HG03457 (cell line): Measurements from ENCODE around the gene RNF149.
"Not testable (repeated sequence)": the region's sequence is repeated elsewhere in the genome, so short reads cannot be mapped to it uniquely, and the experiment has no call there.

Experiments
- ATAC-seq: cut with Tn5 transposase; IDR thresholded peaks from one replicate; pipeline ENCODE4 v1.9.1; 2021; ENCODE audit warnings: moderate number of reproducible peaks; ENCODE audit not compliant: unreplicated experiment

Gene RNF149

GRCh38 chr2:101308432-101309210, at the start of gene RNF149:
Gene RNF149, minus strand, starts transcription at chr2:101308701. Its CDS starts 113 bp downstream, at chr2:101308588.
- peak; percentile 45 for ATAC-seq

- ATAC-seq: no peak
These were observed 48.9 kb upstream of the RNF149 start for GRCh38 chr2:101357376-101357775.

- ATAC-seq: no peak
These were observed 48.0 kb upstream of the RNF149 start for GRCh38 chr2:101356521-101356920.

- no peak for ATAC-seq
These were observed 47.6 kb upstream of the RNF149 start for GRCh38 chr2:101356055-101356454.

GRCh38 chr2:101355401-101356054, 47.0 kb upstream of the RNF149 start:
- no peak for ATAC-seq

GRCh38 chr2:101354420-101355311, 46.2 kb upstream of the RNF149 start:
- no peak for ATAC-seq

- ATAC-seq: not testable (repeated sequence)
These were observed 44.1 kb upstream of the RNF149 start for GRCh38 chr2:101352631-101353030.

GRCh38 chr2:101351207-101351606, 42.7 kb upstream of the RNF149 start:
- ATAC-seq: no peak

GRCh38 chr2:101349893-101350662, 41.6 kb upstream of the RNF149 start:
- no peak for ATAC-seq

- no peak for ATAC-seq
These were observed 40.4 kb upstream of the RNF149 start for GRCh38 chr2:101348883-101349282.

- no peak for ATAC-seq
These were observed 38.4 kb upstream of the RNF149 start for GRCh38 chr2:101346909-101347308.

- no peak for ATAC-seq
These were observed 35.6 kb upstream of the RNF149 start for GRCh38 chr2:101344137-101344536.

GRCh38 chr2:101342625-101343008, 34.1 kb upstream of the RNF149 start:
- no peak for ATAC-seq

GRCh38 chr2:101341901-101342624, 33.6 kb upstream of the RNF149 start:
- ATAC-seq: no peak

- ATAC-seq: no peak
These were observed 32.9 kb upstream of the RNF149 start for GRCh38 chr2:101341421-101341820.

- no peak for ATAC-seq
These were observed 31.6 kb upstream of the RNF149 start for GRCh38 chr2:101340141-101340551.

- ATAC-seq: no peak
These were observed 30.9 kb upstream of the RNF149 start for GRCh38 chr2:101339266-101339880.

- no peak for ATAC-seq
These were observed 29.4 kb upstream of the RNF149 start for GRCh38 chr2:101337877-101338276.
